ENCODE measurements around the gene BMP6.

The BMP6 gene

DNA sequence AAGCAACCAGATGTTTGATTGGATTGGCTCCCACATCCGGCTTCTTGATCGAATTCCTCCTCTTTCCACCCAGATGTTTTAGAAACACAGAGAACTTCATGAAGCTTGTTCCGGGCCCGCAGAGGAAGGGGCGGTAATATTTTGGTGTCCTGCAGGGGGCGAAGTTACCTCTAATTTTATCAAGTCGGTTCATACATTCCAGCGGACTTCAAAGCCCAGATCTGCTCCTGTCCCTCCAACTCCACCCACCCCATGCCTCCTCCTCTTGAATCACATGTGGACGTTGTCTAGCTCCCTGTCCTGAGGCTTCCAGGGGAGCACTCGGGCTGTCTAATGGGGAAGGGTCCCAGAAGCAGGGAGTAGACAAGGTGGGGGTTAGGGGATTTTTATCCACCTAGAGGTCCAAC is 2.9 kb upstream of the BMP6 start:
- TF ChIP-seq POLR2A (IDR thresholded peaks at IDR 0.05; ENCODE audit: extremely low read depth, insufficient read length) (no peak), MYC (IDR thresholded peaks at IDR 0.05; ENCODE audit: low read depth, low read length) (no peak), MAX (IDR thresholded peaks at IDR 0.05; ENCODE audit: low read depth, low read length) (no peak)
- TF ChIP-seq, protein P1, sequence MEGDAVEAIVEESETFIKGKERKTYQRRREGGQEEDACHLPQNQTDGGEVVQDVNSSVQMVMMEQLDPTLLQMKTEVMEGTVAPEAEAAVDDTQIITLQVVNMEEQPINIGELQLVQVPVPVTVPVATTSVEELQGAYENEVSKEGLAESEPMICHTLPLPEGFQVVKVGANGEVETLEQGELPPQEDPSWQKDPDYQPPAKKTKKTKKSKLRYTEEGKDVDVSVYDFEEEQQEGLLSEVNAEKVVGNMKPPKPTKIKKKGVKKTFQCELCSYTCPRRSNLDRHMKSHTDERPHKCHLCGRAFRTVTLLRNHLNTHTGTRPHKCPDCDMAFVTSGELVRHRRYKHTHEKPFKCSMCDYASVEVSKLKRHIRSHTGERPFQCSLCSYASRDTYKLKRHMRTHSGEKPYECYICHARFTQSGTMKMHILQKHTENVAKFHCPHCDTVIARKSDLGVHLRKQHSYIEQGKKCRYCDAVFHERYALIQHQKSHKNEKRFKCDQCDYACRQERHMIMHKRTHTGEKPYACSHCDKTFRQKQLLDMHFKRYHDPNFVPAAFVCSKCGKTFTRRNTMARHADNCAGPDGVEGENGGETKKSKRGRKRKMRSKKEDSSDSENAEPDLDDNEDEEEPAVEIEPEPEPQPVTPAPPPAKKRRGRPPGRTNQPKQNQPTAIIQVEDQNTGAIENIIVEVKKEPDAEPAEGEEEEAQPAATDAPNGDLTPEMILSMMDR (IDR thresholded peaks at IDR 0.05; ENCODE audit: low read depth, low read length), result peak; percentile 57
- H3K4me3 ChIP-seq (ENCODE audit: low read depth, low read length), result no peak overlapping the region
- DNase-seq (ENCODE audit: low read depth), result peak; percentile 85

GRCh38 chr6:7723554-7723953 is 2.3 kb upstream of the BMP6 start:
- peak; percentile 15 for DNase-seq (ENCODE audit: low read depth)
- TF ChIP-seq, protein P1 (IDR thresholded peaks at IDR 0.05; ENCODE audit: low read depth, low read length), result no peak
- no peak for TF ChIP-seq MAX (IDR thresholded peaks at IDR 0.05; ENCODE audit: low read depth, low read length)
- no peak overlapping the region for H3K4me3 ChIP-seq (ENCODE audit: low read depth, low read length)

- TF ChIP-seq MAX (IDR thresholded peaks at IDR 0.05; ENCODE audit: low read depth, low read length) (no peak), MYC (IDR thresholded peaks at IDR 0.05; ENCODE audit: low read depth, low read length) (no peak), POLR2A (IDR thresholded peaks at IDR 0.05; ENCODE audit: extremely low read depth, insufficient read length) (no peak)
- TF ChIP-seq, protein P1 (IDR thresholded peaks at IDR 0.05; ENCODE audit: low read depth, low read length), result no peak
- no peak overlapping the region for H3K4me3 ChIP-seq (ENCODE audit: low read depth, low read length)
- no peak for DNase-seq (ENCODE audit: low read depth)
Measured at GRCh38 chr6:7725412-7725811, 487 bp upstream of the BMP6 start.

- H3K4me3 ChIP-seq (ENCODE audit: low read depth, low read length), result no peak overlapping the region
- peak; percentile 26 for DNase-seq (ENCODE audit: low read depth)
- TF ChIP-seq MAX (IDR thresholded peaks at IDR 0.05; ENCODE audit: low read depth, low read length) (no peak), MYC (IDR thresholded peaks at IDR 0.05; ENCODE audit: low read depth, low read length) (no peak), POLR2A (IDR thresholded peaks at IDR 0.05; ENCODE audit: extremely low read depth, insufficient read length) (no peak)
- TF ChIP-seq, protein P1 (IDR thresholded peaks at IDR 0.05; ENCODE audit: low read depth, low read length), result no peak
Measured at GRCh38 chr6:7726416-7727085, 652 bp downstream of the BMP6 start.

DNA sequence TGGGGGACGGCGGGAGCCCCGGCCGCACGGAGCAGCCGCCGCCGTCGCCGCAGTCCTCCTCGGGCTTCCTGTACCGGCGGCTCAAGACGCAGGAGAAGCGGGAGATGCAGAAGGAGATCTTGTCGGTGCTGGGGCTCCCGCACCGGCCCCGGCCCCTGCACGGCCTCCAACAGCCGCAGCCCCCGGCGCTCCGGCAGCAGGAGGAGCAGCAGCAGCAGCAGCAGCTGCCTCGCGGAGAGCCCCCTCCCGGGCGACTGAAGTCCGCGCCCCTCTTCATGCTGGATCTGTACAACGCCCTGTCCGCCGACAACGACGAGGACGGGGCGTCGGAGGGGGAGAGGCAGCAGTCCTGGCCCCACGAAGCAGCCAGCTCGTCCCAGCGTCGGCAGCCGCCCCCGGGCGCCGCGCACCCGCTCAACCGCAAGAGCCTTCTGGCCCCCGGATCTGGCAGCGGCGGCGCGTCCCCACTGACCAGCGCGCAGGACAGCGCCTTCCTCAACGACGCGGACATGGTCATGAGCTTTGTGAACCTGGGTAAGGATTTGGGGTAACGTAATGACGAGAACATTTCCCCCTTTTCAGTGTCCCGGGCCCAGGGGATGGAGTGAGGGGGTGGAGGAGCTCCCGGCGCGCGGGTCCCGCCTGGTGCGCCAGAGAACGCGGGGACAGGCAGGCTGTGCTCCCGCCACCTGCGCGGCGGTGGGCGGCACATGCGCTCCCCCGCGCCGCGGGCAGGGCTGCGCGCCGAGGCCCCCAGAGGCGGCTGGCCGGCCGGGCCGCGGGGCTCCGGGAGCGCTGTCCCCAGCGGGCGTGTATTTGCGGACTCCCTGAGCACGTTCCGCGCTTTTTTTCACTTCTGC is 1.4 kb downstream of the BMP6 start:
- TF ChIP-seq, protein P1 (IDR thresholded peaks at IDR 0.05; ENCODE audit: low read depth, low read length), result no peak
- no peak for TF ChIP-seq MYC (IDR thresholded peaks at IDR 0.05; ENCODE audit: low read depth, low read length)
- TF ChIP-seq MAX (IDR thresholded peaks at IDR 0.05; ENCODE audit: low read depth, low read length), result no peak
- no peak for TF ChIP-seq POLR2A (IDR thresholded peaks at IDR 0.05; ENCODE audit: extremely low read depth, insufficient read length)
- no peak overlapping the region for H3K4me3 ChIP-seq (ENCODE audit: low read depth, low read length)
- peak; percentile 42 for DNase-seq (ENCODE audit: low read depth)
